ENCODE results near the gene B3GNT5. TPM values are rescaled to one million over a fixed set of nuclear protein-coding genes. Genes with fewer than 3 reads are reported as not detected.

The B3GNT5 gene
- total and polyA plus RNA-seq, 2 of the 8 experiments (the other 6 are each of a cell fraction or from before 2014, with no cell fraction given): 2.4 to 9.7 TPM

- Histone ChIP-seq H4K91ac (replicated peaks; ENCODE audit: insufficient read length, low read length) (no peak overlapping the region), H3K23me2 (ENCODE audit: low read depth, low read length) (no peaks in the 10 kb centered on the region), H3K23ac (ENCODE audit: insufficient read length) (no peak overlapping the region), H3K56ac (replicated peaks; ENCODE audit: insufficient read length, low read depth, low read length) (no peak overlapping the region), H3K4me1 (replicated peaks in 1 of 4; ENCODE audit: control insufficient read depth in 3 of 4, insufficient read depth in 4 of 4, low read length in 3 of 4) (no peaks in the 10 kb centered on the region), H3K79me1 (ENCODE audit: low read depth, low read length) (no peaks in the 10 kb centered on the region), H3K9me3 (ENCODE audit: insufficient read depth in 2 of 2, low read depth in 1 of 2, low read length in 1 of 2) (no peaks in the 10 kb centered on the region), H3K4ac (replicated peaks; ENCODE audit: insufficient read length, low read depth, low read length) (no peak overlapping the region), H2AK5ac (ENCODE audit: low read depth, low read length) (no peak overlapping the region), H2BK15ac (ENCODE audit: low read length) (no peak overlapping the region), H2BK120ac (replicated peaks; ENCODE audit: low read depth, low read length) (no peak overlapping the region), H3K79me2 (ENCODE audit: control insufficient read depth in 1 of 2, insufficient read depth in 2 of 2, low read length in 2 of 2) (no peaks in the 10 kb centered on the region), H2AFZ (ENCODE audit: low read length) (no peak overlapping the region), H3K4me2 (ENCODE audit: insufficient read depth in 1 of 2, low read depth in 2 of 2, low read length in 2 of 2) (no peak overlapping the region), H3K27ac (ENCODE audit: low read depth, low read length) (no peak overlapping the region), H2BK12ac (ENCODE audit: low read depth, low read length) (no peak overlapping the region), H3K18ac (ENCODE audit: extremely low read depth, low read length) (no peak overlapping the region), H3K9ac (replicated peaks in 1 of 4; ENCODE audit: extremely low read depth in 1 of 4, low read depth in 3 of 4, low read length in 3 of 4) (no peak overlapping the region), H4K20me1 (replicated peaks in 1 of 2; ENCODE audit: control insufficient read depth in 1 of 2, insufficient read depth in 2 of 2, low read length in 2 of 2) (no peaks in the 10 kb centered on the region), H3K4me3 (ENCODE audit: extremely low read depth in 1 of 4, insufficient read depth in 2 of 4, low read depth in 3 of 4, low read length in 4 of 4) (no peak overlapping the region), H4K5ac (ENCODE audit: insufficient read length, low read depth, low read length) (no peak overlapping the region), H2BK5ac (ENCODE audit: low read depth, low read length) (no peak overlapping the region), H3K36me3 (ENCODE audit: control insufficient read depth in 2 of 4, insufficient read depth in 4 of 4, low read length in 3 of 4) (peaks cover 0 to 3% (median 0%) of the 10 kb centered on the region in 4 experiments; a peak in 2 of 8 replicates), H4K8ac (ENCODE audit: extremely low read depth, insufficient read depth, low read length) (no peak overlapping the region), H3K14ac (ENCODE audit: insufficient read length) (no peak overlapping the region), H3K27me3 (replicated peaks in 1 of 4; ENCODE audit: control insufficient read depth in 3 of 4, extremely low read depth in 1 of 4, insufficient read depth in 3 of 4, low read length in 3 of 4) (no peaks in the 10 kb centered on the region), H2BK20ac (ENCODE audit: low read length) (no peak overlapping the region)
- CTCF ChIA-PET (ENCODE audit: partially characterized antibody): no interaction called here
- POLR2A ChIA-PET (ENCODE audit: partially characterized antibody): interaction anchor here (0.6 kb wide), 2 partner anchors 12 to 234 kb away, joined by 3 read pairs; no protein-coding TSS in a partner anchor
- TF ChIP-seq GABPA (IDR thresholded peaks at IDR 0.05; ENCODE audit: borderline replicate concordance, insufficient read depth, low read length) (no peak), CBX5 (IDR thresholded peaks at IDR 0.05; ENCODE audit: low read depth, low read length) (no peak), CHD2 (IDR thresholded peaks at IDR 0.05; ENCODE audit: low read length) (no peak), EZH2 (IDR thresholded peaks at IDR 0.05; ENCODE audit: low read depth, low read length, severe bottlenecking) (no peak), RNF2 (IDR thresholded peaks at IDR 0.05; ENCODE audit: borderline replicate concordance, low read depth, low read length, missing control alignments, poor library complexity, severe bottlenecking) (no peak), E2F6 (IDR thresholded peaks at IDR 0.05) (no peak), HDAC6 (IDR thresholded peaks at IDR 0.05; ENCODE audit: low read depth, low read length) (no peak), BCL11A (IDR thresholded peaks at IDR 0.05; ENCODE audit: low read depth in 2 of 2, low read length in 2 of 2) (no peak)
- 100% methylated on average over 1 of the region's 2 CpGs; no CpG with 5 or more reads in 1 of the 2 experiments for WGBS, 2 experiments (ENCODE audit: extremely low coverage in 1 of 2, insufficient coverage in 1 of 2, insufficient read length in 1 of 2, insufficient replicate concordance in 2 of 2, low coverage in 1 of 2, low lambda C conversion rate in 2 of 2, missing lambda C conversion rate in 1 of 2)
- DNase-seq (ENCODE audit: low read depth in 1 of 2, low spot score in 2 of 2): no peak
- FAIRE-seq: no peak
Observed at GRCh38 chr3:183288117-183288516, 35.1 kb downstream of the B3GNT5 start.

Measured in H1 (cell line).